SU-DHL-6 (cell line): ENCODE data around the gene SART3.
A peak's percentile ranks its signal among the peaks of the same experiment; 100 is the strongest.
"Not testable (repeated sequence)": the region's sequence is repeated elsewhere in the genome, so short reads cannot be mapped to it uniquely, and the experiment has no call there.

Experiments
- H2AFZ ChIP-seq: fragments of 200-600 bp; sonication (generic); 2 replicates; pipeline ENCODE4 v1.6.1; 2014; ENCODE audit warnings: low read depth, mild to moderate bottlenecking, moderate library complexity, mixed read lengths, antibody characterized with exemption, low read length; ENCODE audit not compliant: severe bottlenecking
- H3F3A ChIP-seq: fragments of 200-600 bp; shearing (Covaris generic); 2 replicates; pipeline ENCODE4 v1.6.0; 2016; ENCODE audit warnings: antibody characterized with exemption, mild to moderate bottlenecking; ENCODE audit not compliant: insufficient read depth
- H3K27ac ChIP-seq: fragments of 200-600 bp; sonication (generic); 2 replicates; pipeline ENCODE4 v1.5.1; 2016; ENCODE audit warnings: low read depth, mild to moderate bottlenecking, low read length, moderate library complexity, mixed read lengths
- H3K27me3 ChIP-seq: fragments of 200-600 bp; sonication (generic), shearing (Covaris generic); 2 replicates; pipeline ENCODE4 v1.6.0; 2014; ENCODE audit warnings: mild to moderate bottlenecking, low read length
- H3K36me3 ChIP-seq: fragments of 200-600 bp; sonication (generic); 2 replicates; pipeline ENCODE4 v1.6.1; 2014; ENCODE audit warnings: mild to moderate bottlenecking, low read length, mixed read lengths
- H3K4me2 ChIP-seq: fragments of 300-600, 200-600 bp; shearing (Covaris generic), sonication (generic); 2 replicates; pipeline ENCODE4 v1.6.0; 2014; ENCODE audit warnings: low read length, low read depth, mild to moderate bottlenecking; ENCODE audit not compliant: poor library complexity, severe bottlenecking
- H3K4me3 ChIP-seq: fragments of 200-600 bp; sonication (generic); 2 replicates; pipeline ENCODE4 v1.5.1; 2014; ENCODE audit warnings: antibody characterized with exemption, low read length, mild to moderate bottlenecking, mixed read lengths; ENCODE audit not compliant: insufficient read depth, poor library complexity, severe bottlenecking
- H3K79me2 ChIP-seq: fragments of 200-600 bp; sonication (generic); 2 replicates; pipeline ENCODE4 v1.6.1; 2014; ENCODE audit warnings: mild to moderate bottlenecking, low read length, moderate library complexity; ENCODE audit not compliant: insufficient read depth
- H3K9ac ChIP-seq: fragments of 200-600 bp; sonication (generic); 2 replicates; pipeline ENCODE4 v1.7.0; 2014; ENCODE audit warnings: mild to moderate bottlenecking, low read length
- H3K9me2 ChIP-seq: fragments of 200-600 bp; sonication (generic); replicated peaks from 2 replicates; pipeline ENCODE4 v1.6.1; 2014; ENCODE audit warnings: low read length; ENCODE audit not compliant: insufficient read depth
- H3K9me3 ChIP-seq: fragments of 200-600 bp; sonication (generic); 2 replicates; pipeline ENCODE4 v1.6.1; 2014; ENCODE audit warnings: low read length, mixed read lengths; ENCODE audit not compliant: insufficient read depth
- H4K20me1 ChIP-seq: fragments of 200-600 bp; sonication (generic); 2 replicates; pipeline ENCODE4 v1.6.1; 2014; ENCODE audit warnings: low read depth, mild to moderate bottlenecking, antibody characterized with exemption, low read length, moderate library complexity, mixed read lengths
- CTCF ChIP-seq: fragments of 200-600 bp; sonication (generic); IDR thresholded peaks from one replicate; pipeline ENCODE4 v1.5.1; 2017; ENCODE audit warnings: antibody characterized with exemption, mild to moderate bottlenecking, low read length, moderate library complexity; ENCODE audit not compliant: insufficient read depth, poor library complexity, severe bottlenecking
- EZH2phosphoT487 ChIP-seq: fragments of 200-600 bp; sonication (generic), shearing (Covaris generic); conservative IDR thresholded peaks from 2 replicates; pipeline ENCODE4 v1.6.1; 2018; ENCODE audit warnings: mild to moderate bottlenecking, antibody characterized with exemption, low read length, moderate library complexity, mixed read lengths

The SART3 gene

GRCh38 chr12:108560321-108560721, 652 bp downstream of the SART3 start:
- peak overlapping the region; percentile 98 for H3K4me3 ChIP-seq
- no peak overlapping the region for H2AFZ ChIP-seq
- H3F3A ChIP-seq = peaks cover 7% of the 10 kb centered on the region
- peak overlapping the region; percentile 88 for H3K27ac ChIP-seq
- peaks cover 62% of the 10 kb centered on the region for H3K79me2 ChIP-seq
- H3K36me3 ChIP-seq = peaks cover 9% of the 10 kb centered on the region; the same call in 1 of the 2 replicates
- no peaks in the 10 kb centered on the region for H3K9me3 ChIP-seq
- H4K20me1 ChIP-seq = peaks cover 10% of the 10 kb centered on the region; the same call in 1 of the 2 replicates
- H3K27me3 ChIP-seq = no peaks in the 10 kb centered on the region
- H3K4me2 ChIP-seq = peak overlapping the region; percentile 95
- no peak for TF ChIP-seq CTCF
- TF ChIP-seq EZH2phosphoT487 = no peak
- H3K9ac ChIP-seq = peak overlapping the region; percentile 95
- H3K9me2 ChIP-seq = no peaks in the 10 kb centered on the region

- no peaks in the 10 kb centered on the region for H3K9me2 ChIP-seq
- H3K9ac ChIP-seq = peak overlapping the region; percentile 95
- no peak for TF ChIP-seq EZH2phosphoT487
- TF ChIP-seq CTCF = no peak
- H2AFZ ChIP-seq = no peak overlapping the region
- H3K36me3 ChIP-seq = 0 out of 2 replicates have a peak, but pooled peaks cover 7% of the 10 kb centered on the region
- H3F3A ChIP-seq = peaks cover 7% of the 10 kb centered on the region
- H3K27ac ChIP-seq = no peak overlapping the region
- H3K27me3 ChIP-seq = no peaks in the 10 kb centered on the region
- H3K79me2 ChIP-seq = peaks cover 68% of the 10 kb centered on the region
- H3K4me2 ChIP-seq = peak overlapping the region; percentile 95
- H3K9me3 ChIP-seq = no peaks in the 10 kb centered on the region
- peaks cover 10% of the 10 kb centered on the region; the same call in 1 of the 2 replicates for H4K20me1 ChIP-seq
- peak overlapping the region; percentile 98 for H3K4me3 ChIP-seq
These were observed 1.2 kb downstream of the SART3 start for GRCh38 chr12:108559748-108560147.

- H3F3A ChIP-seq = peaks cover 7% of the 10 kb centered on the region
- H4K20me1 ChIP-seq = peaks cover 12% of the 10 kb centered on the region; the same call in 1 of the 2 replicates
- H2AFZ ChIP-seq = no peak overlapping the region
These were observed 1.8 kb downstream of the SART3 start for GRCh38 chr12:108559007-108559655.

GRCh38 chr12:108555383-108555782, 5.6 kb downstream of the SART3 start:
- H3K9me3 ChIP-seq = not testable (repeated sequence)

More at GRCh38 chr12:108559007-108559655, 1.8 kb downstream of the SART3 start:
- TF ChIP-seq CTCF (no peak), EZH2phosphoT487 (no peak)
- Histone ChIP-seq H3K4me2 (peak overlapping the region; percentile 95), H3K27ac (no peak overlapping the region), H3K79me2 (peaks cover 73% of the 10 kb centered on the region), H3K36me3 (0 out of 2 replicates have a peak, but pooled peaks cover 7% of the 10 kb centered on the region), H3K9me2 (no peaks in the 10 kb centered on the region), H3K27me3 (no peaks in the 10 kb centered on the region), H3K4me3 (peak overlapping the region; percentile 98), H3K9me3 (no peaks in the 10 kb centered on the region), H3K9ac (peak overlapping the region; percentile 95)

More at GRCh38 chr12:108555383-108555782, 5.6 kb downstream of the SART3 start:
- H3K79me2 ChIP-seq = peaks cover 98% of the 10 kb centered on the region
- H2AFZ ChIP-seq, H3K9ac ChIP-seq, H3K27me3 ChIP-seq, H3K9me2 ChIP-seq, H3K4me3 ChIP-seq, H3K27ac ChIP-seq, H3F3A ChIP-seq, H3K36me3 ChIP-seq, H3K4me2 ChIP-seq: not testable (repeated sequence)
- peaks cover 25% of the 10 kb centered on the region; the same call in 1 of the 2 replicates for H4K20me1 ChIP-seq
